Bone marrow (tissue), 2 donors: Measurements from ENCODE around the gene SFRP4.
"Not testable (repeated sequence)": the region's sequence is repeated elsewhere in the genome, so short reads cannot be mapped to it uniquely, and the experiment has no call there.

Experiments
- DNase-seq, 2 donors: peaks; one replicate each; lab custom pipeline; 2025; lab: John Stamatoyannopoulos, UW

The SFRP4 gene

GRCh38 chr7:37916673-37917660, at the start of gene SFRP4:
TSS of gene SFRP4 (minus strand) at chr7:37916817. CDS start at chr7:37916537, 280 bp downstream.
- peak in 1 of 2 donors; percentile 33 for DNase-seq

GRCh38 chr7:37964196-37964595, 47.6 kb upstream of the SFRP4 start:
- DNase-seq: no peak

GRCh38 chr7:37961251-37961650, 44.6 kb upstream of the SFRP4 start:
- no peak for DNase-seq

GRCh38 chr7:37960483-37960882, 43.9 kb upstream of the SFRP4 start:
- no peak for DNase-seq

GRCh38 chr7:37957221-37957970, 40.8 kb upstream of the SFRP4 start:
- no peak for DNase-seq

GRCh38 chr7:37956791-37957190, 40.2 kb upstream of the SFRP4 start:
- DNase-seq: no peak

GRCh38 chr7:37954217-37954616, 37.6 kb upstream of the SFRP4 start:
- DNase-seq: not testable (repeated sequence)

GRCh38 chr7:37952240-37952639, 35.6 kb upstream of the SFRP4 start:
- DNase-seq: peak in 1 of 2 donors; percentile 43

GRCh38 chr7:37947941-37948210, 31.3 kb upstream of the SFRP4 start:
- no peak for DNase-seq

GRCh38 chr7:37947138-37947940, 30.7 kb upstream of the SFRP4 start:
- DNase-seq: no peak

- no peak for DNase-seq
Observed at GRCh38 chr7:37945336-37945735, 28.7 kb upstream of the SFRP4 start.

GRCh38 chr7:37944737-37945054, 28.1 kb upstream of the SFRP4 start:
- DNase-seq: no peak

GRCh38 chr7:37943905-37944736, 27.5 kb upstream of the SFRP4 start:
- DNase-seq: no peak

- DNase-seq: no peak
Observed at GRCh38 chr7:37942934-37943610, 26.5 kb upstream of the SFRP4 start.

GRCh38 chr7:37933018-37933566, 16.5 kb upstream of the SFRP4 start:
- DNase-seq: no peak

GRCh38 chr7:37932543-37932942, 15.9 kb upstream of the SFRP4 start:
- DNase-seq: no peak

- DNase-seq: no peak
Observed at GRCh38 chr7:37930226-37930948, 13.8 kb upstream of the SFRP4 start.

GRCh38 chr7:37928878-37929277, 12.3 kb upstream of the SFRP4 start:
- DNase-seq: no peak

- no peak for DNase-seq
Observed at GRCh38 chr7:37927773-37928444, 11.3 kb upstream of the SFRP4 start.
